NCI-H2227 (cell line): ENCODE data around the gene KCNG3.
"Not testable (repeated sequence)": the region's sequence is repeated elsewhere in the genome, so short reads cannot be mapped to it uniquely, and the experiment has no call there.

Experiments
- DNase-seq: peaks from one replicate; lab custom pipeline; 2025; ENCODE audit not compliant: unreplicated experiment; lab: John Stamatoyannopoulos, UW

KCNG3 gene

GRCh38 chr2:42435628-42436027 lies 58.2 kb downstream of the KCNG3 start:
- no peak for DNase-seq

DNA sequence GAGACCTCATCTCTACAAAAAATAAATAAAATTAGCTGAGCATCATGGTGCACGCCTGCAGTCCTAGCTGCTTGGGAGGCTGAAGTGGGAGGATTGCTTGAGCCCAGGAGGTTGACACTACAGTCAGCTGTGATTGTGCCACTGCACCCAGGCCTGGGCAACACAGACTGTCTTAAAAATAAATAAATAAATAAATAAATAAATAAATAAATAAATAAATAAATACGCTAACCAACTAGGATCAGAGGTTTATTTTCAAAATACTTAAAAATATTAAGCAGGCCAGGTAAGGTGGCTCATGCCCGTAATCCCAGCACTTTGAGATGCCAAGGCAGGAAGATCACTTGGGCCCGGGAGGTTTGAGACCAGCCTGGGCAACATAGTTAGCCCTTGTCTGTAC lies 63.6 kb downstream of the KCNG3 start:
- DNase-seq: no peak

DNA sequence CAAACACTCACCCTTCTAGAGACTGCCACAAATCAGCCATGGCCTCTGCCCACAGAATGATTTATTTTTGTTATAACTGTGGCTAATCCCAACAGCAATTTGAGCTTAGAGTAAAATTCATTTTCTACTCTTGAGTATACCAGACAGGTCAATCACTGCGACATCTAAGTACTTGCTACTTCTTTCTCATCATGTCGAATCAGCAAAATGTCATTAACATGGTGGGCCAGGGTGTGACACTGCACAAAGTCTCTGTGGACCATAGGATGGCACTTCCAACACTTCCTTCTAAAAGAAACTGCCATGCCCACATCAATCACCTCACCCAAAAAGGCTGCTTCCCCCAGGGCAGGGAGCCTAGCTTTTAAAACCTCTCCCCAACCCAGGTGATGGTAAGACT lies 64.4 kb downstream of the KCNG3 start:
- DNase-seq: no peak

DNA sequence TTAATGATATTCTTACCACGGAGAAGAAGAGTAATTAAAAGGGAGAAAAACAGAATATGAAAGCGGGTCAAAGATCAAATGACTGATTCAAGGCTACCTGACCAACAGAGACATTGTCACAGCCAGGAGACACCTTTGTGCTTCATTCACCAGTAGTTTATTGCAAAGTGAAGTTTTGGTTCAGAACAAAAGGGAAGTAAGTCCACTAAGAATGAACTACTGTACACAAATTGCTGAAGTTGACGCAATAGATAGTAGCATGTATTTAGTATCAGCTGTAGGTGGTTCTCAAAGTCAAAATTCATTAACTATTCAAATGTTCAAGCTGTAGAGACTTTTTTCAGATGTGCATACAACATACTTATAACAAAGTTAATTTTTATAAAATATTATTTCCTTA lies 68.1 kb downstream of the KCNG3 start:
- DNase-seq: no peak

DNA sequence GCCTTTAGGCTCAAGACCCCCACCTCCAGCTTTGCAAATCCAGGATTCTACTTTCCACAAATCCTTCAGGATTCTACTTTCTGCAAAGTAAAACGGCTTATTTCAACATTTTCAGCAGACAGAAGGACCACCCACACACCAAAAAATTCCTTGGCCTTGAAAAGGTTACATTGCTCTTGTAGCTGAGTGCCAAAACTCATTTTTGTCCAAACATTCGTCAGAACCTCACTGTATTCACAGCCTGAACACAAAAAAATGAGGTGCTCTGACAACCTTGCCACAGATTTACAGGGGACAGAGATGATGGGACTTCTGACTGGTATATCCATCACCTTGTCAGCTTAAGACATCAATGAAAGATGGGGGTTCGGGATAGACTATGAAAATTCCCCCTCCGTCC lies 69.7 kb downstream of the KCNG3 start:
- no peak for DNase-seq

DNA sequence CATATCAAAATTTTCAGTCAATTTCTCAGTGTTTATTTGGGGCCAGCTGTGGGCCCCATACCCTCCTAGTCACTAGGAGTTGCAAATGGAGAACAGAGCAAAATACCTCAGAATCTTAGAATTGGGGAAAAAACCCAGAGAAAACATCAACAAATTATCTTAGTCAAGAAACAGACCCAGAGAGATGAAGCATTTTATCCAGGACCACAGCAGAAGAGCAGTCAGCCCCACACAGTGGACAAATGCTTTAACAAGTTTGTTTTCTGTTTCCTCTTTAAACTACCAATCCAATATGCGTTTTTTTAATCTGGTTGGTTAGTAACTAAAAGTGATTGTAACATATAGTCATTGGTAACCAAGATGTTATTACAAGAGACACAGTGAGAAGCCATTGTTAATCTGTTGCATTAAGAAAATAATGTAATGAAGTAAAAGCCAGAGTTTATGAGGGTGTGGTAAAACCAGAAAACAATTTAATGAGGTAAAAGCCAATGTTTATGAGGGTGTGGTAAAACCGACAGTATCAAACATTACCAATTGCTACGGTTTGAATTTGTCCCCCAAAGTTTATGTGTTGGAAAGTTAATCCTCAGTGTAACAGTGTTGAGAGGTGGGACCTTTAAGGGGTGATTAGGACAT lies 72.1 kb downstream of the KCNG3 start:
- DNase-seq: no peak

DNA sequence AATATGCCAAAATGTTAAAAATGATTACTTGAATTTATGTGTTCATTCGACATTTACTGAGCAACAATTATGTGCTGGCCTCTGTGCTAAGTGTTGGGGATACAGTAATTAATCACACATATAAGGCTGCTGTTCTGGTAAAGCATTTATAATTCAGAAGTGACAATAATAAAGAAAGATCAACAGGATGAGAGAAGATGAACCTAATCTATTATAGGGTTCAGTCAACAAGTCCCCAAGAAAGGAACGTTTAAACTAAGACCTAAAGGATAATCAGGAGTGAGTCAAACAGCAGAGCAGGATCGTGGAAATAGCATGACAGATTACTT lies 72.7 kb downstream of the KCNG3 start:
- no peak for DNase-seq

DNA sequence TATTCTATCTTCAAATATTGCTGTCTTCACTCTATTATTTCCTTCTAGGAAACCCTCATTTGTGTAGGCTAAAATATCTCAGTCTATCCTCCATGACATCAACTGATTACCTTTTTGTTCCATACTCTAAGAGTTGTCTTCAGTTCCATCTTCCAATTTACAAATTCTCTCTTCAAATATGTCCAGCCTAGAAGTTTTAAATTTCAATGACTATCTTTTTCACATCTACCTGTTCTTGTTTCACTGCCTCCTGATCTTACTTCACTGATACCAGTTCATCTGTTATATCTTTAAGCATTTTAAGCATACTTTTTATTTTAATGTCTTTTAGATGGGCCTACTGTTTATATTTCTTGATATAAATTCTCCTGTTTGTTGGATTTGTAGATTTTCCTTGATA lies 79.1 kb downstream of the KCNG3 start:
- no peak for DNase-seq

- no peak for DNase-seq
Measured at GRCh38 chr2:42414158-42414557, 79.6 kb downstream of the KCNG3 start.

- no peak for DNase-seq
Measured at GRCh38 chr2:42410742-42411514, 82.9 kb downstream of the KCNG3 start.

GRCh38 chr2:42408009-42408408 lies 85.8 kb downstream of the KCNG3 start:
- DNase-seq: no peak

DNA sequence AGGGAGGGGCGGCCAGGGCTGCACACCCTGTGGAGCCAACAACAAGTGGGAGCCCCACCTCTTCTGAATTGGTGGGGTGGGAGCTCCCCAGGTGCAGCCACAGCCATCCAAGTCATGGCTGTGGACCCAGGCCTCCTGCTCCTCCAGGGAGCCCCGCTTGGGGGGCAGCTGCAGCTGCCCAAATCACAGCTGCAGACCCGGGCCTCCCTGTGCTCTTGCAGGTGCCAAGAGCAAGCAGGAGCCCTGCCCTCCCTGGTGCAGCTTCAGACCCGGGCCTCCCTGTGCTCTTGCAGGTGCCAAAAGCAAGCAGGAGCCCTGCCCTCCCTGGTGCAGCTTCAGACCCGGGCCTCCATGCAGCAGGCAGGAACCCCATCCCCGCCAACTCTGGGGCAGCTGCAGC lies 86.3 kb downstream of the KCNG3 start:
- DNase-seq: no peak

DNA sequence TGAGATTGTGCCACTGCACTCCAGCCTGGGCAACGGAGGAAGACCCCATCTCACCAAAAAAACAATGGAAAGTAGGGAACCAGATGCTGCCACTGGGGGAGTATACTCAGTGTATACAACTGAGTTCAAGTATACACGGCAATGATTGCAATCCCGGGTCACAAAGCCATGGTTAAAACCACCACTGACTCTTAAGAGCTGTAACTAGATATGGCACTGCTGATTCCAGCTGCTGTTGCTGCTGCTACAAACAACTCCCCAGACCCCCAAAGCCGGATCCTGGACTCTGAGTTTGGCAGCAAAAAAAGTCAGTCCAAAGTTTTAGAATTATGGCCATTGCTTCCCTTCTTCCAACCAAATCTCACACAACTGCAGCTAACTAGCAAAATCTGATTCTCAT lies 89.1 kb downstream of the KCNG3 start:
- no peak for DNase-seq

GRCh38 chr2:42401773-42402172 lies 92.0 kb downstream of the KCNG3 start:
- DNase-seq: no peak

DNA sequence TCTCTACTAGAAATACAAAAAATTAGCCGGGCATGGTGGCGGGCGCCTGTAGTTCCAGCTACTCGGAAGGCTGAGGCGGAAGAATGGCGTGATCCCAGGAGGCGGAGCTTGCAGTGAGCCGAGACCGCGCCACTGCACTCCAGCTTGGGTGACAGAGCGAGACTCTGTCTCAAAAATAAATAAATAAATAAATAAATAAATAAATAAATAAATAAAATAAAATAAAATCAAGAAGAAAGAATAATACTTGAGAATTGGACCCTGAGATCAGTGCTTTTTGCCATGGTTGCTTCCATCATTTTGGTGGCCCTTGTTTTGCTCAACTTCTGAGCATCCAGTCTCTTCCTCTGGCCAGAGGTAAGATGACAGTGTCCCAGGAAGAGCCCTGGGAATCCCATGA lies 95.7 kb downstream of the KCNG3 start:
- DNase-seq: not testable (repeated sequence)

GRCh38 chr2:42393320-42393719 lies 100.5 kb downstream of the KCNG3 start:
- DNase-seq: not testable (repeated sequence)

DNA sequence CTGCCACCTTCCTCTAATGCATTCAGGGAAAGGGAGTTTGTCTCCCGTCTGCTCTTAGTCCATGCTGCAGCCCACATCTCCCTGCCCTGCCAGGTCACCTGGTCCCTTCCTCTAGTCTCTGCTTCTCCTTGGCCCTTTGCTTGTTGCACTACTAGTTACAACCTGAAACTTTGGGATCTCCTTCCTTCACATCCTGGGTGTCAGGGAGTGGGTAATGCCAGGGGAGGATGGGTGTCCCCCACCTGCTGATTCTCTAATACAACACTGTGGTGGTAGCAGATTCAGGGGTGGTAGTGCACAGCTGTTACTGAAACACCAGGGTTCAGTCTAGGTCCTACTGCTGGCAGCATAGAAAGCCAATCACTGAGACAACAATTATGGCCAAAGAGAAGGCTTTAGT lies 101.6 kb downstream of the KCNG3 start:
- no peak for DNase-seq
